Measurements from ENCODE around the gene COL1A1. TPM values are rescaled to one million over a fixed set of nuclear protein-coding genes. Genes with fewer than 3 reads are reported as not detected.

The COL1A1 gene
- total RNA-seq, 2 donors from 2014 or later = 456 to 1,821 TPM

DNA sequence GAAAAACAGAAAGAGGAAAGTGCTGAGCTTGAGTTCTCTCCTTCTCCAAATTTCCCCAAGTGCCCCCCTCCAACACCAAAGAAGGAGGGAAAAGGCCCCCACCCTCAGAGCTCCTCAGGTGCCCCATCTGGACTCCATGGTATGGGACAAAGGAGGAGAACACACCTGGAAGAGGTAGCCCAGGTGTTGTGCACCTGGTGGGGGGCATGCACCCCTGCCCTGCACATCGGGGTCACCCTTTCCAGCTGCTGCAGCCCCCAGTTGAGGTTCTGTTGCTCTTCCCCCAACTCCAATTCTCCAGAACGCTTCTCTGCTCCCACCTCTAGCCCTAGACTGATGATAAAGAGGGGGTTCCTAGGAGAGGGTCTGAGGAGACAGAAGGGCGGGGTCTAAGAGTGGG is 3.0 kb upstream of the COL1A1 start:
- DNase-seq (ENCODE audit: low spot score) = peak; percentile 74
- intact Hi-C loops (cut with DNase I) = no loop called here

DNA sequence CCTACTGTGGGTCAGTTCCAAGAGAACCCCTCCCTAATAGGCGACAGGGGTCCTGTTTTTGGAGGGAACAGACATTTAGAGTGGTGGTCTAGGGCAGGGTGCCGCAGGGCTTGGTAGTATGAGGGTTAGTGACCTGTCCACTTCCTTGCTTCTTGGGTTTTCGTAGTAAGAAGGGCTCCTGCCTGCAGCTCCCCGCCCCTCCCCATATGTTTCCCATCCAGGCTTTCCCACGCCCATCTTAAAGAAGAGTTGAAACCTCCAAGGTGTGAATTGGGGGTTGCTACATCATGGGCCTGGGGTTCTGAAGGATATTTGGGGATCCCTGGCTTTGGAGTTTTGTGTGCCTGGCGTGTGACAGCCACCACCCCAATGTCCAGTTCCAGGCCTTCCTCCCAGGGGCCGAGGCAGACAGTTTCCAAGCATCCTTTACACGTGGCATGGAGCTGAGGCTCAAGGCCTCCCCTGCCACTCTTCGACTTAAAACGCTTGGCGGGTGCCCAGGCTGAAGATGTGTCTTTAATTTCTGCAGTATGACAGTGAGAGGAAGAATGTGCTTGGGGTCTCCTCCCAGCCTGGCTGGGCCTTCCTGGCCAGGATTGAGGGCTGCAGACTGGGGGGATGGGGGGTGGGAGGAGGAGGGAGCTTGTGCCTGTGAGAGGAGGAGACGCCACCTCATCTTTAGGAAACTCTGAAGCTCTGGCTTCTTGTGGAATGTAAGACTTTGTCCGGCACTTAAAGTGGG is 2.3 kb upstream of the COL1A1 start:
- peak; percentile 92 for DNase-seq (ENCODE audit: low spot score)
- intact Hi-C loops (cut with DNase I) = loop anchor here in 1 of 2 donors (2.0 kb wide), 1 partner anchor 65 kb away; no protein-coding TSS in a partner anchor

DNA sequence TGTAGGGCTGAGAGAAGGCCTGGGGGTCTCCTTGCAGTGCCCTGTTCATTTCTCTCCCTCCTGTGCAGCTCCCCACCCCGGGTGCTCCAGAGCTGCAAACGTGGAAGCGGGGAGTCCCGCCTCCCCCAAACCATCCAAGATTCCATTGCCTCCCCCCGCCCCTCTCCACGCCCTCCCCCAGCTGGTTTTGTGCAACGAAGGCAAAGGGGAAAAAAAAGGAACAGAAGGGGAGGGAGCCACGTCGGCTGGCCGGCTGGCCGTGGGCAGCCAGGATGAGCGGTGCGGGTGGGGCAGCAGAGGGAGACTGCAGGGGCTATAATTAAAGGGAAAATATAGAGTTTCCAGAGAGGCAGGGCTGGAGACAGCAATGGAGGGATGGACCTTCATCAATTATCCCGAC is 1.7 kb upstream of the COL1A1 start:
- intact Hi-C loops (cut with DNase I) = loop anchor here in 1 of 2 donors (2.0 kb wide), 1 partner anchor 66 kb away; no protein-coding TSS in a partner anchor
- DNase-seq (ENCODE audit: low spot score) = peak; percentile 81

DNA sequence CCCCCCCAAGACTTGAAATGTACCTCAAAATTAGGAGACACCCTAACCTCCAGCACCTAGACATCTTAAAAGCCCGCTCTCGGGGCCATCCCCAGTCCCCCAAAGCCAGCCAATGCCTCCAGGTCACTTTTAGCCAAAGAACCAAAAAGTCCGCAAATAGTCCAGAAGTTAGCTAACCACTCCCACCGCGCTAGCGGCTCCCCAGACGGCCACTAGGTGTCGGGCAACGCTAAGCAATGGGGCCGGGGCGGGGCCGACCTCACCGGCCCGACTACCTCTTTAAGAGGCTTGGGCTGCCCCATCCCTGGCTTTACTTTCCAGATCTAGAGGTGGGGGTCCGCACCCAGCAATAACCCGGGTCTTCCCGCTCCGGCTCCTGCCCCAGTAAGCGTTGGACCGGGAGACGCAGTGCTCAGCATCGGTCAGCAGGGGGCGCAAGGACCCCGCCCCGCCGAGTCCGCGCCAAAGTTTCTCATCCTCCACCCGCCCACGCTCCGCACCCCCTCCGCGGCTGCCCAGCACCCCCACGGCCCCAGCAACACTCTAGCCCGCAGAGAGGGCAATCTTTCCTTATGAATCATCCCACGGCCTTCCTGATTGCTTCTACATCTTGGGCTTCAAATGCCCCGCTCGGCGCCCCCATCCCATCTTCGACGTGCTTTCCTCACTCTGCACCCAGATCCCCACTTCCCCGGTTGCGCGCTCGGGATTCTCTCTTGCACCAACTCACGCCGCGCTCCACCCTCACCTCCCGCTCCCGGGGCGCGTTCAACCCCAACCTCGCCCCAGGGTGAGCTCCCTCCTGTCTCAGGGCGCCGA is 765 bp downstream of the COL1A1 start:
- DNase-seq (ENCODE audit: low spot score) = peak; percentile 98
- intact Hi-C loops (cut with DNase I) = loop anchor here in 1 of 2 donors (2.0 kb wide), 1 partner anchor 72 kb away; no protein-coding TSS in a partner anchor

DNA sequence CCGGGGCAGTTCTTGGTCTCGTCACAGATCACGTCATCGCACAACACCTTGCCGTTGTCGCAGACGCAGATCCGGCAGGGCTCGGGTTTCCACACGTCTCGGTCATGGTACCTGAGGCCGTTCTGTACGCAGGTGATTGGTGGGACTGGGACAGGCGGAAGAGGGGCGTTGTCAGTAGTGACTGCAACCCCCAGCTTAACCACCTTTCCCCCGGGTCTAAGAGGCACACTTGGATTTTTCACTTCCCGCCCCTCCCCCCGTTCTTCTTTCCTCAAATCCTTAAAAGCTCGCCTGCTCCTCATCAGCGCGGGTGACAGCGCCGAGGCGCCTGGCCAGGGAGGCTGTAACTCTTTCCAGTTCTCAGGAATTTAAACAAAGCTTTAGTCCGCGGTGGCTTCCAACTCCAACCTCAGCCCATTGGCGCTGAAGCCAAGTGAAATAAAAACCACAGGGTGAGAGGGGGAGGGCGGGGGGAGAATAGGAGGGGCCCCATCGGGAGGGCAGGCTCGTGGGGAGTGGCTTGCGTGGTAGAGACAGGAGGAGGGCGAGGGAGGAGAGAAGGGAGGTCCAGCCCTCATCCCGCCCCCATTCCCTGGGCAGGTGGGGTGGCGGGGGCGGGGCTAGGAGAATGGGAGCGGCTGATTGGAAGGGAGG is 1.5 kb downstream of the COL1A1 start:
- intact Hi-C loops (cut with DNase I) = loop anchor here (1.0 to 2.0 kb wide), 2 partner anchors 50 to 73 kb away; partner anchors contain the start of gene PPP1R9B (in 1 of the 2)
- peak; percentile 96 for DNase-seq (ENCODE audit: low spot score)

DNA sequence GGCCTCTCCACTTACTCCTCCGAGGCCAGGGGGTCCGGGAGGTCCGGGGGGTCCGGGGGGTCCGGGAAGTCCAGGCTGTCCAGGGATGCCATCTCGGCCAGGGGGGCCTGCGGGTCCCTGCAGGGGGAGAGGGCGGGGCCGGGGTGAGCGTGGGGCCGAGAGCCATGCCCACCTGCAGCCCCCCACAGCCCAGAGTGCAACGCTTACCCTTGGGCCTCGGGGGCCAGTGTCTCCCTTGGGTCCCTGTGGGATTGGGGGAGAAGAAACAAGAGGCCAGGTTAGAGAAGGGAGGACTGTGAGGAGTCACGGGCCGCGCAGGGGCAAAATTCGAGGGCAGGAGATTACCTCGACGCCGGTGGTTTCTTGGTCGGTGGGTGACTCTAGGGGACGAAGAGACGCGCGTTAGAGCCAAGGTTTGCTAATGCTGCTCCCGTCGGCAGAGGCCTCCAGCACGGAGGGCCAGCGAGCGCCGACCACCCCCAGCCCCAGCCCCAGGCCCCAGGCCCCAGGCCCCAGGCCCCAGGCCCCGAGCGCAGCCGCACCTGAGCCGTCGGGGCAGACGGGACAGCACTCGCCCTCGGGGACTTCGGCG is 2.1 kb downstream of the COL1A1 start:
- peak; percentile 78 for DNase-seq (ENCODE audit: low spot score)
- intact Hi-C loops (cut with DNase I) = loop anchor here in 1 of 2 donors (1.0 kb wide), 1 partner anchor 49 kb away; the partner anchor contains the start of gene PPP1R9B

DNA sequence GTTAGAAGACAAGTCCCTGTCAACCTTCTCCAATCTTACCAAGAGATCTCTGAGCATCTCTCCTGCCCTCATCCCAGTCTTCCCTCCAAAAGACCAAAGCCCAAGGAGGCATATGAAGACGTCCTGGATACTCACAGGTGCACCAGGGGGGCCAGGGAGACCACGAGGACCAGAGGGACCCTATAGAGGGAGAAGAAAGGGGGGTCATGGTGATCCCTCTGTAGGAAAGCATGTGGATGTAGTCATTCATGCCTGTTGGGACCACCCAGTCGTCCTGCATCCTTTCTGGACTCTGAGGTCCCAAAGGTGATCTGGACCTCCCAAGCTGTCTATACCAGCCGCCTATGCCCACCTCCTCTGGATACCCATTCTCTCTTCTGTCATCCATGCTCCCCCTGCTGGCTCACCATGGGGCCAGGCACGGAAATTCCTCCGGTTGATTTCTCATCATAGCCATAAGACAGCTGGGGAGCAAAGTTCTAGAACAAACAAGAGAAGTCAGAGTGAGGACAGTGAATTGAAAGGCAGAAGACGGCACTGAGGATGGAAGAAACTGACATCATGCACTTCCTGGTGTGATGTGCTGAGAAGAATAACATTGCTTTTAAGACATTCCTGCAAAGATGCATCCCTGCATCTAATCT is 3.3 kb downstream of the COL1A1 start:
- intact Hi-C loops (cut with DNase I) = no loop called here
- peak; percentile 84 for DNase-seq (ENCODE audit: low spot score)

DNA sequence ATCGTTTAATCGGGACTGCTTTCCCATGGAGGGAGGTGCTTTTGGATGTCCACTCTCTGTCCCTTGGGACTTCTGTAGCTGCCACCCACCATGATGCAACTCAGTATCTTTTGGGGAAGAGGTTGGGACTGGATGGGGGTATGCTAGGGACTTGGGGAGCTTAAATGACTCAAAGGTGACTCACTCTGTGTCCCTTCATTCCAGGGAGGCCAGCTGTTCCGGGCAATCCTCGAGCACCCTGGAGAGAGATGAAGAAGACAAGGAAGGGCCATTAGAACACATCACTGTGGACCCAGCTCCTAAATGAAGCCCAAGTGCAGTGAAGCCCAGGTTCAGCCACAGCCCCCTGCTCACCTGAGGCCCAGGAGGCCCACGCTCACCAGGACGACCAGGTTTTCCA is 4.6 kb downstream of the COL1A1 start:
- peak; percentile 81 for DNase-seq (ENCODE audit: low spot score)
- intact Hi-C loops (cut with DNase I) = no loop called here

DNA sequence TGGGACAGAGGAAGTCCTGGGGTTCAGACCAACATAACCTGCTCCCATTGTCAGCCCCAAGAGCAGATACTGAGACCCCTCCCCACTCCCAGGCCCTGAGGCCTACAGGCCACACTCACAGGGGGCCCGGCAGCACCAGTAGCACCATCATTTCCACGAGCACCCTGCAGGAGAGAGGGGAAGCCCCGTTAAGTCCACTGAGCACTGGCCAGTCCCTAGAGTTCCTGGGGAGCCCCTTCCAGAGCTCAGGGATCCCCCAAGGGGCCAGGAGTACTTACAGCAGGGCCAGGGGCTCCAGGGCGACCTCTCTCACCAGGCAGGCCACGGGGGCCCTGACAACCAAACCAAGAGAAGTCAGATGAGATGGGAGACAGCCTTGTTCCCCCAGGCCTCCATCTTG is 5.4 kb downstream of the COL1A1 start:
- peak; percentile 77 for DNase-seq (ENCODE audit: low spot score)
- intact Hi-C loops (cut with DNase I) = no loop called here

DNA sequence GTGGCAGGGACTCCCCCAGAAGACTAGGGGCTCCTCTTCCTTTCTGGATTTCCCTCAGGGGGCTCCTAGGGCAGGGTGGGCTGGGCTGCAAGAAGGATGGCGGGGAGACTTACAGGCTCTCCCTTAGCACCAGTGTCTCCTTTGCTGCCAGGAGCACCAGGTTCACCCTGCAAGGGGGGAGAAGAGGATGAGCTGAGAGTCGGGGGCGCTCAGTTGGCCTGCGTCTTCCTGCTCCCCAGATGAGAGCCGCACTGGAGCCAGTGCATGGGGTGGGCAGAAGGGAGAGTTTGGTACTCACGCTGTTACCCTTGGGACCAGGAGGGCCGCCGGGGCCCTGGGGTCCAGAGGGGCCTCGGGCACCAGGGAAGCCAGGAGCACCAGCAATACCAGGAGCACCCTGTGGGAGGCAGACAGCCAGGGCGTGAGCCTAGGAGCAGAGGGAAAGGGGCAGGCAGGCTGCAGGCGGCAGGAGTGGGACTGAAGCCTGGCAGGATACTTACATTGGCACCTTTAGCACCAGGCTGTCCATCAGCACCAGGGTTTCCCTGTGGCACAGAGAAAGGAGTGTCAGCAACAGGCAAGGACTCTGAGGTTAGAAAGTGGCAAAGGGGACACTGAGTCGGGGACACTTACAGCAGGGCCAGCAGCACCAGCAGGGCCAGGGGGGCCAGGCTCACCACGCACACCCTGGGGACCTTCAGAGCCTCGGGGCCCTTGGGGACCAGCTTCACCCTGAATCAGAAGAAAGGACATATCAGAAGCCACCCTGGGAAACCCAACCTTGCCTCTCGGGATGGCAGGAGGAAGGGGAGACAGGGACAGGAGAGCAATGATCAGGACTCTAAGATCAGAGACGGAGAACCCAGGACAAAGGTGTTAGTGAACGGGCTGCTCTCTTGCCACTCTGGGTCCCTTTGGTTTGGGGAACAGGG is 6.2 kb downstream of the COL1A1 start:
- DNase-seq (ENCODE audit: low spot score) = no peak
- intact Hi-C loops (cut with DNase I) = no loop called here

DNA sequence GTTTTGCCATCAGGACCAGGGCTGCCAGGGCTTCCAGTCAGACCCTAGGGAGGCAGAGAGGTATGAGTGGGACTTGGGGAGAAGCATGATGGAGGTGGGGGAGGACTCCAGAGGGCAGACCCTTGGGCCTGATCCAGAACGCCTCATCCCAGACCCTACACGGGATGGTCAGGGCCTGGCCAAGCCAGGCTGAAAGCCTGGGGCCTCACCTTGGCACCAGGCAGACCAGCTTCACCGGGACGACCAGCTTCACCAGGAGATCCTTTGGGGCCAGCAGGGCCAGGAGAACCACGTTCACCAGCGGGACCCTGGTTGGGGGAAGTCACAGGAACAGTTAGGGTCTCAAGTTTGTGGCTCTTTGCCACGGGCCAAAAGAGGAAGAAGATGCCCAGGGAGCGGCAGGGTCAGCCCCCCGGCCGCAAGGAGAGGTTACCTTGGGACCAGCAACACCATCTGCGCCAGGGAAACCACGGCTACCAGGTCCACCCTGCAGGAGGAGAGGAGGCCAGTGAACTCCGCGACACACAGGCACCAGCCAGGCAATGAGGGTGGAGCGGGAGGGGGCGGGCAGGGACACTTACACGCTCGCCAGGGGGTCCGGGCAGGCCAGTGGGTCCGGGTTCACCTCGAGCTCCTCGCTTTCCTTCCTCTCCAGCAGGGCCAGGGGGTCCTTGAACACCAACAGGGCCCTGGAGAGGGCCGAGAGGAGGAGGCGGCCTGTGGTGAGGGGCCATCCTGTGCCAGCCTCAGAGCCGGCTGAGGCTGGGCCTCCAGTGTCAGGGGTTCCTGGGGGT is 7.1 kb downstream of the COL1A1 start:
- intact Hi-C loops (cut with DNase I) = no loop called here
- DNase-seq (ENCODE audit: low spot score) = peak; percentile 78

DNA sequence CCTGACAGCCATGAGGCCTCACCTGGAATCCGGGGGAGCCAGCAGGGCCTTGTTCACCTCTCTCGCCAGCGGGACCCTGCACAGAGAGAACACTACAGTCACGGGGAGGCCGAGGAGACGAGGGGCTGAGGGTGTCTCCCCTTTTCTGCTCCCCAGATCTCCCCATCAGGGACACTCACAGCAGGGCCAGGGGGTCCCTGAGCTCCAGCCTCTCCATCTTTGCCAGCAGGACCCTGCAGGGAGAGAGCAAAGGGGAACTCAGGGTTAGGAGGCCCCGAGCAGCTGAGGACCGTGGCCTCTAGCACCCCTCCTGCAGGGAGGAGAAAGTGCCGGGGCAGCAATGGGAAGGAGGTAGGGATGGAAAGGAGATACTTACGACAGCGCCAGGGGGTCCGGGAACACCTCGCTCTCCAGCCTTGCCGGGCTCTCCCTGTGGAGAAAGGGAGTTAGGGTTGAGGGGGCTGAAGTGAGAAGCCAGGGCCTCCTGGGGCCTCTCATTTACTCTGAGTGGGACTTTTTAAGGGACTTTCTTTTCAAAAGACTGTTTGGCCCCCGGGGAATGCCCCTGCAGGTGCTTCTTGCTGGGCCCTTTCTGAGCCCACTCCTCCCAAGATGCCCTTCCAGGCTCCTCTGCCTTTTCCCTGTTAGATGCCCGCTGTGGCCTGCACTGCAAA is 8.7 kb downstream of the COL1A1 start:
- DNase-seq (ENCODE audit: low spot score) = no peak
- intact Hi-C loops (cut with DNase I) = no loop called here

DNA sequence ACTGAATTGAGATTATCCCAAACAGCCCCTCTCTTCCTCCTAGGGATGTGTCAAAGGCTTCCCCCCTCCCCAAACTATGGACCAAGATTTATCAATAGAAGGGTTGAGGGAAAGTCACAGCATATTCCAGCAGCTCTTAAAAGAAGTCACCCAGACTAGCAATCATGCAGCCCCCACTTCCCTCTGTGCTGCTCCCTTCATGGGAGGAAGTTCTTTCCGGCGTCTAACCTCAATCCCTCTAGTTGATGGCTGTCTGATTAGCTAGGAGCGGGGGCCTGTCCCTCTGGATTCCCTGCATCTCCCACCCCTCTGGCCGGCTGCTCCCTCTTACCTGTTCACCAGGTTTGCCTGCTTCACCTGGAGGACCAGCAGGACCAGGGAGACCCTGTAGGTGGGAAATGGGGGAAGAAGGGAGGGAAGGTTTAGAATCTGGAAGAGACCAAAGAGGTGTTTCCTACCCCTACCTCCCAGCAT is 9.2 kb downstream of the COL1A1 start:
- no peak for DNase-seq (ENCODE audit: low spot score)
- intact Hi-C loops (cut with DNase I) = no loop called here

DNA sequence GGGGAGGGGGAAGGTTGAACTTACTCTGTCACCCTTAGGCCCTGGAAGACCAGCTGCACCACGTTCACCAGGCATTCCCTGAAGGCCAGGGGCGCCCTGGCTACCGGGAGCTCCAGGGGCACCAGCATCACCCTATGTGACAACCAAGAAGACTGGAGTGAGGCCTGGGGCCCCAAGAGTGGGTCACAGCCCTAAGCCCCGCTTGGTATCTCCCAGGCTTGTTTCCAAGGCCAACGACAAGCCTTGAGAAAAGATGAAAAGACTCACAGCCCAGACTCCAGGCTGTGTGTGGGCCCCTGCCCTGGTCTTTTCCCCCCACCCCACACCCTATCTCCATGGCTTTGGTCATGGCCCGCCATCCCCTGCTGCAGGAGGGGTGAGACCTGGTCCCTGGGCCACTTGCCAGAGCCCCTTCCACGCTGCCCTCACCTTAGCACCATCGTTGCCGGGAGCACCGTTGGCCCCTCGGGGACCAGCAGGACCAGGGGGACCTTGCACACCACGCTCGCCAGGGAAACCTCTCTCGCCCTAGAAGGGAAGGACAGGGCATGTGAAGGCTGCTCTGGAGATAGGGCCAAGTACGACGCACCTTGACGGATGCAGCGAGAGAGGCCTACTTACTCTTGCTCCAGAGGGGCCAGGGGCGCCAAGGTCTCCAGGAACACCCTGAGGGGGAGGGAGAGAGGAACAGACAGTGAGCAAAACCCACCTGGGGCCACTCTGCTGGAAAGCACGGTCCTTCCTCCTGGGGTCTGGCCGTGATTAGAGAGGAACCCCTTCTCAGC is 9.9 kb downstream of the COL1A1 start:
- DNase-seq (ENCODE audit: low spot score) = peak; percentile 76
- intact Hi-C loops (cut with DNase I) = no loop called here

DNA sequence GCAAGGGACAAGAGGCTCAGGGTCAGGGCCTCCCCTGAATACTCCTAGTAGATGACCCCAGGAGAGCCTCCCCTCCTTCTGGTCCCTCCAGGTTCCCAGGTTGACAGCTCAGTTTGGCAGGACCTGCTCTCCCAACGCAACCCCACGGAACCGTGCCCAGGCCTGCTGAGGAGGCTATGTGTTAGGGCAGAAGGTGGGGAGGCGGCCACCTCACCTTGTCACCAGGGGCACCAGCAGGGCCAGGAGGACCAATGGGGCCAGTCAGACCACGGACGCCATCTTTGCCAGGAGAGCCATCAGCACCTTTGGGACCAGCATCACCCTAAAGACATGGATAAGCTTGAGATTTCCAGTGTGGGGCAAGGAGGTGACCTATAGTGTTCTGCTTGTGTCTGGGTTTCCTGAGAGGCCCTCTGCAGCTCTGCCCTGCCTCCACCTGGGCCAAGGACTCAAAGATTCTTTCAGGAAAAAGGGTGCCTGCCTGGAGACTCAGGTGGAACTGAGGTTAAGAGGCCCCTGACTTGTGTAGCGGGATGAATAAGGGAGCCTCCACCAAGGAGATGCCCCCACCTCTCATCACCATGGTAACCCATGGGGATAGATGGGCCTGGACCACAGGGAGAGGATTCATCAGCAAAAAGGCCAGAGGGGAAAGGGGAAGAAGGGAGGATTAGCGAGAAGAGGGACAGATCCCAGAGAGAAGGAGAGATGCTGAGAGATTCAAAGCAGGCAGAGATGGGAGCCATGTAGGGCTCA is 10.7 kb downstream of the COL1A1 start:
- intact Hi-C loops (cut with DNase I) = no loop called here
- DNase-seq (ENCODE audit: low spot score) = peak; percentile 79

Measured in posterior vena cava (tissue), 2 donors.